A673 (cell line): Measurements from ENCODE around the gene TAF6. TPM values are rescaled to one million over a fixed set of nuclear protein-coding genes. Genes with fewer than 3 reads are reported as not detected.

Source experiments
- BruUV-seq: library from RNA; stranded (reverse); fragments of 400-500 nt; replicated peaks from 2 replicates; lab custom pipeline; 2021; lab: Mats Ljungman, UMichigan
- CTCF ChIA-PET: fragments of 300-600 bp; sonication (Branson Sonifier 250); formaldehyde crosslinking; loops from one replicate; lab custom pipeline; 2022; ENCODE audit warnings: antibody characterized with exemption; lab: Charles Lee
- POLR2A ChIA-PET: fragments of 300-600 bp; sonication (Branson Sonifier 250); formaldehyde crosslinking; loops from one replicate; lab custom pipeline; 2022; ENCODE audit warnings: antibody characterized with exemption; ENCODE audit not compliant: low non-redundant PET; lab: Charles Lee
- DNase-seq: peaks from one replicate; pipeline ENCODE4 v3.0.0-alpha.2; 2015; ENCODE audit warnings: low spot score
- H3K27ac ChIP-seq: fragments of 200-600 bp; sonication (generic); 2 replicates; pipeline ENCODE4 v1.5.1; 2016; ENCODE audit warnings: mixed run types, low read depth, mild to moderate bottlenecking, mixed read lengths, antibody characterized with exemption, low read length; ENCODE audit not compliant: poor library complexity, severe bottlenecking
- H3K27me3 ChIP-seq: fragments of 200-600 bp; sonication (generic); replicated peaks from 2 replicates; pipeline ENCODE4 v1.6.1; 2017; ENCODE audit warnings: mixed run types, low read depth, mild to moderate bottlenecking, mixed read lengths, antibody characterized with exemption, low read length; ENCODE audit not compliant: insufficient read depth, poor library complexity
- H3K36me3 ChIP-seq: fragments of 200-600 bp; sonication (generic); 2 replicates; pipeline ENCODE4 v1.6.1; 2016; ENCODE audit warnings: mixed run types, mild to moderate bottlenecking, mixed read lengths, antibody characterized with exemption, low read length; ENCODE audit not compliant: insufficient read depth, poor library complexity, severe bottlenecking
- H3K4me1 ChIP-seq: fragments of 200-600 bp; sonication (generic); 2 replicates; pipeline ENCODE4 v1.6.1; 2017; ENCODE audit warnings: mixed run types, mild to moderate bottlenecking, mixed read lengths, antibody characterized with exemption, low read length; ENCODE audit not compliant: insufficient read depth, poor library complexity, severe bottlenecking
- H3K4me3 ChIP-seq: fragments of 200-600 bp; sonication (generic); 2 replicates; pipeline ENCODE4 v1.5.1; 2016; ENCODE audit warnings: low read depth, mixed run types, mild to moderate bottlenecking, mixed read lengths, low read length; ENCODE audit not compliant: poor library complexity, severe bottlenecking
- H3K9me3 ChIP-seq: fragments of 200-600 bp; sonication (generic); 2 replicates; pipeline ENCODE4 v1.6.1; 2016; ENCODE audit warnings: mixed run types, low read depth, mild to moderate bottlenecking, mixed read lengths, antibody characterized with exemption, low read length; ENCODE audit not compliant: poor library complexity, severe bottlenecking
- EZH2 ChIP-seq: fragments of 200-600 bp; sonication (generic); IDR thresholded peaks from 2 replicates; pipeline ENCODE4 v1.6.1; 2017; ENCODE audit warnings: borderline replicate concordance, low read depth, mild to moderate bottlenecking, mixed read lengths, antibody characterized with exemption, low read length; ENCODE audit not compliant: poor library complexity, severe bottlenecking
- intact Hi-C: fragments of 100-400 bp; cut with micrococcal nuclease; formaldehyde crosslinking; loops from one replicate; pipeline ENCODE4 v1.10.0; 2022; ENCODE audit not compliant: unreplicated experiment
- total RNA-seq: library from RNA; stranded (reverse); gene quantifications from 2 replicates; pipeline ENCODE4 v1.2.3, GENCODE V29; 2021
- TF ChIP-seq, protein P1 (sequence below): fragments of 300-800, 200-600 bp; sonication (generic); conservative IDR thresholded peaks from 2 replicates; pipeline ENCODE4 v1.5.1; 2017; ENCODE audit warnings: low read depth, mild to moderate bottlenecking, antibody characterized with exemption, low read length, moderate library complexity, mixed read lengths

Gene TAF6
- total RNA-seq, 1 experiment from 2014 or later, result 97.3 TPM

DNA sequence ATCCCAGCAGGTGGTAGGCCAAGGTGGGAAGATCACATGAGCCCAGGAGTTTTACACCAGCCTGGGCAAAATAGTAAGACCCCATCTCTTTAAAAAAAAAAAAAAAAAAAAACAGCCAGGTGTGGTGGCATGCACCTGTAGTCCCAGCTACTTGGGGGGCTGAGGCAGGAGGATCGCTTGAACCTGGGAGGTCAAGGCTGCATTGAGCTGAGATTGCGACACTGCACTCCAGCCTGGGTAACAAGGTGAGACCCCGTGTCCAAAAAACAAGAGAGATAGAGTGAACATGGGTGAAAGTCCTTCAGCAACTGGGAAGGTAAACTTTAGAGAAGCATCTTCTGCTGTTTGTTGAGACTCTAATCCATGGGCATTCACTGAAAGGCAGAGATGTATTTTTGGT, 23.3 kb upstream of the TAF6 start:
- H3K4me1 ChIP-seq, result no peaks in the 10 kb centered on the region
- intact Hi-C loops, result no loop called here
- POLR2A ChIA-PET, result no interaction called here
- no TSS peak for BruUV-seq
- no peaks in the 10 kb centered on the region for H3K9me3 ChIP-seq
- no peaks in the 10 kb centered on the region for H3K27me3 ChIP-seq
- CTCF ChIA-PET, result no interaction called here
- H3K27ac ChIP-seq, result no peak overlapping the region
- no peak for DNase-seq
- no peak overlapping the region for H3K4me3 ChIP-seq
- no peaks in the 10 kb centered on the region for H3K36me3 ChIP-seq
- TF ChIP-seq, protein P1, sequence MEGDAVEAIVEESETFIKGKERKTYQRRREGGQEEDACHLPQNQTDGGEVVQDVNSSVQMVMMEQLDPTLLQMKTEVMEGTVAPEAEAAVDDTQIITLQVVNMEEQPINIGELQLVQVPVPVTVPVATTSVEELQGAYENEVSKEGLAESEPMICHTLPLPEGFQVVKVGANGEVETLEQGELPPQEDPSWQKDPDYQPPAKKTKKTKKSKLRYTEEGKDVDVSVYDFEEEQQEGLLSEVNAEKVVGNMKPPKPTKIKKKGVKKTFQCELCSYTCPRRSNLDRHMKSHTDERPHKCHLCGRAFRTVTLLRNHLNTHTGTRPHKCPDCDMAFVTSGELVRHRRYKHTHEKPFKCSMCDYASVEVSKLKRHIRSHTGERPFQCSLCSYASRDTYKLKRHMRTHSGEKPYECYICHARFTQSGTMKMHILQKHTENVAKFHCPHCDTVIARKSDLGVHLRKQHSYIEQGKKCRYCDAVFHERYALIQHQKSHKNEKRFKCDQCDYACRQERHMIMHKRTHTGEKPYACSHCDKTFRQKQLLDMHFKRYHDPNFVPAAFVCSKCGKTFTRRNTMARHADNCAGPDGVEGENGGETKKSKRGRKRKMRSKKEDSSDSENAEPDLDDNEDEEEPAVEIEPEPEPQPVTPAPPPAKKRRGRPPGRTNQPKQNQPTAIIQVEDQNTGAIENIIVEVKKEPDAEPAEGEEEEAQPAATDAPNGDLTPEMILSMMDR, result no peak
- no peak for TF ChIP-seq EZH2

DNA sequence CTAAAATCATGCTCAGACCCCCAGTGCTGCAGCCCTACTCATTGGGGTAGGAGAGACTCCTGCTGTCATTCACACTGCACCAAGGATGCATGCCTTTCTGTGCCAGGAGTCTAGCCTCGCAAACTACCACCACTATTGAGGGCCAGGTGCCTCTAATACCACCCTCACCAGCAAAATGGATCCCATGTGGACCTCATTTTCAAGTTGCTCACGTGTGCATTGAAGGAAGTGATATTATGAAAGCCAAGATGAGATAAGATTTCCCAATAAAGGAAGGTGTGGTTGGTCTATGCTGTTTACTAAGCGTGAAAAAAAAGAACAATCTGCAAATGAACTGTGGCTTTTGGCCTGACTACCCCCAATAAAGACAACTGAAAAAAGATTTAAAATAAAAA, 22.4 kb upstream of the TAF6 start:
- intact Hi-C loops, result no loop called here
- Histone ChIP-seq H3K27ac (no peak overlapping the region), H3K27me3 (no peaks in the 10 kb centered on the region), H3K36me3 (no peaks in the 10 kb centered on the region), H3K4me1 (no peaks in the 10 kb centered on the region), H3K9me3 (no peaks in the 10 kb centered on the region), H3K4me3 (no peak overlapping the region)
- ChIA-PET CTCF (no interaction called here), POLR2A (no interaction called here)
- no peak for DNase-seq
- no TSS peak for BruUV-seq
- TF ChIP-seq EZH2, result no peak

DNA sequence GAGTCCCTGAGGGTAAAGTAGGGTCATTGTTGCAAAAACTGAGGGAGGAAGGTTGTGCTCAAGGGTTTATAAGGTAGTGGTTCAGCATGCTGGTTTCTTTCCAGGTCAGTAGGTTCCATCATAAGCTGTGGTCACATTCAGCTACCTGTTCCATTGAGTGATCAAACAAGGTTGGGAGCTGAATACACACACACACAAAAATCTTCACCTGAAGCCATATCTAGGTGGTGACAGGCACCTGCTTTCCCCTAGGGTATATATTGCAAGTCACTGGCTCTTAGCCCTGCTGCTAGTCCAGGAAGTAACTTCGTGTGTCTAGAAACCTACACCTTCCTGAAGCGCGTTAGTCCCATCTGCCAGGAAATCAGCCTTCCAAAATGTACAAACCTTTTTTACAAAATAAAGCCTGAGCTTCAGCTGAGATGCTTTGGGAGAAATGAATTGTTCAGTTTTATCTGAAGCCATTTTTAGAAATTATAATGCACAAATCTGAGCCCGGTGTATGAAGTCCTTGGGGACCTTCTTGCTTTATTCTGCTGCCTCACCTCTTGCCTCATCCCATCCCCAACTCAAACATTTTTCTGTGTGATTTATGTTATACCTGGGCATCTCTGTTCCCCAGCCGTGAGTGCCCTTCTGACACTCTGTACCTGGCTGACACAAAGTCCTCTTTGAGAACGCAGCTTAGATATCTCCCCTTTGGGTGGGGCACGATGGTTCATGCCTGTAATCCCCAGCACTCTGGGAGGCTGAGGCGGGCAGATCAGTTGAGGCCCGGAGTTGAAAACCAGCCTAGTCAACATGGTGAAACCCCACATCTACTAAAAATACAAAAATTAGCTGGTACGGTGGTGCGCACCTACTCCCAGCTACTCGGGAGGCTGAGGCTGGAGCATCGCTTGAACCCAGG, 18.9 kb upstream of the TAF6 start:
- DNase-seq, result no peak
- no peak overlapping the region for H3K27ac ChIP-seq
- no TSS peak for BruUV-seq
- H3K36me3 ChIP-seq, result no peaks in the 10 kb centered on the region
- intact Hi-C loops, result no loop called here
- no peaks in the 10 kb centered on the region for H3K27me3 ChIP-seq
- H3K4me1 ChIP-seq, result no peaks in the 10 kb centered on the region
- CTCF ChIA-PET, result no interaction called here
- H3K9me3 ChIP-seq, result no peaks in the 10 kb centered on the region
- no peak overlapping the region for H3K4me3 ChIP-seq
- TF ChIP-seq, protein P1, result no peak
- TF ChIP-seq EZH2, result no peak
- POLR2A ChIA-PET, result no interaction called here
